GM19025 (cell line): ENCODE measurements around the gene SLC22A17.

Experiments
- ATAC-seq: cut with Tn5 transposase; IDR thresholded peaks from one replicate; pipeline ENCODE4 v1.9.1; 2021; ENCODE audit warnings: mild to moderate bottlenecking, low read depth, moderate library complexity; ENCODE audit not compliant: unreplicated experiment

Gene SLC22A17

GRCh38 chr14:23382731-23383440 is 30.2 kb upstream of the SLC22A17 start:
- no peak for ATAC-seq

- no peak for ATAC-seq
These were observed 29.6 kb upstream of the SLC22A17 start for GRCh38 chr14:23382276-23382675.

GRCh38 chr14:23381871-23382270 is 29.2 kb upstream of the SLC22A17 start:
- ATAC-seq = no peak

GRCh38 chr14:23380976-23381375 is 28.3 kb upstream of the SLC22A17 start:
- ATAC-seq = no peak

- ATAC-seq = no peak
These were observed 27.7 kb upstream of the SLC22A17 start for GRCh38 chr14:23380197-23380914.

- ATAC-seq = no peak
These were observed 26.9 kb upstream of the SLC22A17 start for GRCh38 chr14:23379366-23380196.

GRCh38 chr14:23378612-23379220 is 26.0 kb upstream of the SLC22A17 start:
- ATAC-seq = no peak

- no peak for ATAC-seq
These were observed 25.2 kb upstream of the SLC22A17 start for GRCh38 chr14:23377573-23378563.

- ATAC-seq = no peak
These were observed 24.5 kb upstream of the SLC22A17 start for GRCh38 chr14:23377198-23377550.

GRCh38 chr14:23376482-23377197 is 24.0 kb upstream of the SLC22A17 start, which contains the start of gene CMTM5:
TSS of gene CMTM5 (plus strand) at chr14:23377046. CDS start at chr14:23377252, 206 bp downstream.
- ATAC-seq = no peak

- no peak for ATAC-seq
These were observed 23.0 kb upstream of the SLC22A17 start for GRCh38 chr14:23375527-23376251.

GRCh38 chr14:23373041-23373440 is 20.4 kb upstream of the SLC22A17 start:
- ATAC-seq = no peak

- no peak for ATAC-seq
These were observed 19.8 kb upstream of the SLC22A17 start, which contains the start of gene IL25 for GRCh38 chr14:23372509-23372908. TSS of gene IL25 (plus strand) at chr14:23372809.

- no peak for ATAC-seq
These were observed 19.2 kb upstream of the SLC22A17 start for GRCh38 chr14:23371865-23372264.

- ATAC-seq = no peak
These were observed 17.5 kb upstream of the SLC22A17 start for GRCh38 chr14:23370221-23370620.

- ATAC-seq = no peak
These were observed 13.8 kb upstream of the SLC22A17 start for GRCh38 chr14:23366426-23366921.

- no peak for ATAC-seq
These were observed 13.2 kb upstream of the SLC22A17 start for GRCh38 chr14:23365732-23366425.
